HCT116 (cell line): ENCODE data around the gene MED10. TPM values are rescaled to one million over a fixed set of nuclear protein-coding genes. Genes with fewer than 3 reads are reported as not detected.

Experiments
- ATAC-seq: fragments of 200-7000 bp; cut with Tn5 transposase; 2 replicates; pipeline ENCODE4 v1.9.1; 2020; ENCODE audit warnings: mild to moderate bottlenecking, moderate library complexity
- BruUV-seq: library from RNA; stranded (reverse); fragments of 400-500 nt; replicated peaks from 2 replicates; lab custom pipeline; 2021; lab: Mats Ljungman, UMichigan
- CTCF ChIA-PET: fragments of 300-600 bp; sonication (Branson Sonifier 250); formaldehyde crosslinking; loops from one replicate; lab custom pipeline; 2021; ENCODE audit warnings: antibody characterized with exemption; lab: Charles Lee
- POLR2A ChIA-PET: fragments of 300-600, 350-600 bp; sonication (Branson Sonifier 250); formaldehyde crosslinking; loops from one replicate; lab custom pipeline; 2021; ENCODE audit warnings: antibody characterized with exemption; lab: Charles Lee
- RAD21 ChIA-PET, 2 experiments: fragments of 300-600 bp; sonication (Branson Sonifier 250); formaldehyde crosslinking; loops; one replicate each; lab custom pipeline; 2023; ENCODE audit warnings: low total read pairs in 2 of 2; ENCODE audit not compliant: uncharacterized antibody in 2 of 2, unreplicated experiment in 2 of 2, low non-redundant PET in 1 of 2; lab: Charles Lee
- DNase-seq: peaks from one replicate; pipeline ENCODE4 v3.0.0-alpha.2; 2010; ENCODE audit warnings: low read depth, low spot score
- H2AFZ ChIP-seq: fragments of 200-600 bp; shearing (Covaris generic), sonication (generic); 2 replicates; pipeline ENCODE4 v1.6.1; 2017; ENCODE audit warnings: low read depth, mixed run types, mixed read lengths, antibody characterized with exemption, low read length; ENCODE audit not compliant: poor library complexity, severe bottlenecking
- H3K27ac ChIP-seq: 2 replicates; pipeline ENCODE4 v1.5.1; 2012; ENCODE audit warnings: low read depth, low read length
- H3K27me3 ChIP-seq: fragments of 200-600 bp; sonication (generic); 2 replicates; pipeline ENCODE4 v1.6.1; 2016; ENCODE audit warnings: mixed run types, low read length, mixed read lengths; ENCODE audit not compliant: insufficient read depth
- H3K36me3 ChIP-seq, 2 experiments: fragments of 200-500 bp in 1 of 2; fragments of 200-600 bp in 1 of 2; sonication (Bioruptor generic) in 1 of 2; sonication (generic) in 1 of 2; 2 replicates each; pipeline versions ENCODE4 v1.5.1 to v1.6.1; 2014 to 2016; ENCODE audit warnings: low read length in 2 of 2, inconsistent platforms in 1 of 2, mixed read lengths in 1 of 2, mixed run types in 1 of 2; ENCODE audit not compliant: insufficient read depth in 2 of 2, control insufficient read depth in 1 of 2
- H3K4me1 ChIP-seq, 2 experiments: fragments of 200-600 bp in 1 of 2; sonication (generic) in 1 of 2; 2 replicates each; pipeline versions ENCODE4 v1.5.1 to v1.6.1; 2012 to 2017; ENCODE audit warnings: low read length in 2 of 2, inconsistent platforms in 1 of 2, mild to moderate bottlenecking in 1 of 2, mixed read lengths in 1 of 2, mixed run types in 1 of 2, moderate library complexity in 1 of 2; ENCODE audit not compliant: insufficient read depth in 2 of 2, control insufficient read depth in 1 of 2
- H3K4me2 ChIP-seq: fragments of 200-600 bp; sonication (generic); 2 replicates; pipeline ENCODE4 v1.6.1; 2017; ENCODE audit warnings: mixed run types, low read length, mixed read lengths
- H3K4me3 ChIP-seq, 2 experiments: fragments of 200-600 bp in 1 of 2; sonication (generic) in 1 of 2; replicated peaks in 1 of 2; 2 replicates each; pipeline ENCODE4 v1.5.1; 2011 to 2016; ENCODE audit warnings: low read length in 2 of 2, control low read depth in 1 of 2, low read depth in 1 of 2, mild to moderate bottlenecking in 1 of 2, mixed read lengths in 1 of 2, mixed run types in 1 of 2
- H3K79me2 ChIP-seq: fragments of 200-600 bp; sonication (generic); 2 replicates; pipeline ENCODE4 v1.6.1; 2017; ENCODE audit warnings: mild to moderate bottlenecking, mixed run types, low read length, moderate library complexity, mixed read lengths; ENCODE audit not compliant: insufficient read depth
- H3K9ac ChIP-seq: fragments of 200-600 bp; sonication (generic); 2 replicates; pipeline ENCODE4 v1.6.1; 2016; ENCODE audit warnings: low read length, mixed read lengths
- H3K9me2 ChIP-seq: fragments of 200-600 bp; sonication (generic), shearing (Covaris generic); 2 replicates; pipeline ENCODE4 v1.6.1; 2017; ENCODE audit warnings: mixed run types, mild to moderate bottlenecking, moderate library complexity; ENCODE audit not compliant: insufficient read depth
- H3K9me3 ChIP-seq, 2 experiments: fragments of 200-500 bp in 1 of 2; fragments of 200-600 bp in 1 of 2; sonication (Bioruptor generic) in 1 of 2; sonication (generic) in 1 of 2; 2 replicates each; pipeline ENCODE4 v1.6.1; 2014 to 2017; ENCODE audit warnings: low read length in 2 of 2, mixed read lengths in 2 of 2, inconsistent platforms in 1 of 2, low read depth in 1 of 2, mild to moderate bottlenecking in 1 of 2, mixed run types in 1 of 2, moderate library complexity in 1 of 2; ENCODE audit not compliant: control insufficient read depth in 1 of 2, insufficient read depth in 1 of 2
- H4K20me1 ChIP-seq: fragments of 200-600 bp; sonication (generic), shearing (Covaris generic); 2 replicates; pipeline ENCODE4 v1.6.1; 2017; ENCODE audit warnings: mixed run types, mild to moderate bottlenecking, moderate library complexity; ENCODE audit not compliant: insufficient read depth
- CEBPB ChIP-seq: IDR thresholded peaks from 2 replicates; pipeline ENCODE4 v1.6.1; 2012; ENCODE audit warnings: low read depth
- EGR1 ChIP-seq: IDR thresholded peaks from 2 replicates; pipeline ENCODE4 v1.6.1; 2012; ENCODE audit warnings: low read depth
- ELF1 ChIP-seq: IDR thresholded peaks from 2 replicates; pipeline ENCODE4 v1.6.1; 2012; ENCODE audit warnings: low read depth, borderline replicate concordance
- POLR2A ChIP-seq: IDR thresholded peaks from 2 replicates; pipeline ENCODE4 v1.7.0; 2011; ENCODE audit warnings: borderline replicate concordance; ENCODE audit not compliant: insufficient read depth, insufficient read length; ENCODE audit errors: extremely low read depth
- POLR2AphosphoS5 ChIP-seq: IDR thresholded peaks from 2 replicates; pipeline ENCODE4 v1.6.1; 2011; ENCODE audit warnings: mild to moderate bottlenecking, low read depth, low read length, moderate library complexity
- SP1 ChIP-seq: IDR thresholded peaks from 2 replicates; pipeline ENCODE4 v1.6.1; 2012; ENCODE audit warnings: low read depth
- intact Hi-C: fragments of 100-400 bp; cut with micrococcal nuclease; formaldehyde crosslinking; loops from 2 replicates; pipeline ENCODE4 v1.10.0; 2022
- total RNA-seq: library from RNA; stranded (reverse); gene quantifications from one replicate; pipeline ENCODE4 v1.2.1, GENCODE V29; 2021; ENCODE audit not compliant: unreplicated experiment
- TF ChIP-seq, protein P1 (sequence below), 3 experiments: fragments of 200-600 bp in 1 of 3; sonication (generic) in 1 of 3; IDR thresholded peaks in 2 of 3; conservative IDR thresholded peaks in 1 of 3; 2 replicates each; pipeline ENCODE4 v1.5.1; 2012 to 2017; ENCODE audit warnings: low read depth in 2 of 3, low read length in 2 of 3, antibody characterized with exemption in 1 of 3, borderline replicate concordance in 1 of 3, control low read depth in 1 of 3, mild to moderate bottlenecking in 1 of 3, mixed read lengths in 1 of 3, mixed run types in 1 of 3, moderate library complexity in 1 of 3; ENCODE audit not compliant: insufficient read depth in 1 of 3
- TF ChIP-seq, protein P2 (sequence below): IDR thresholded peaks from 2 replicates; pipeline ENCODE4 v1.6.1; 2012
- TF ChIP-seq, protein P3 (sequence below): IDR thresholded peaks from 2 replicates; pipeline ENCODE4 v1.6.1; 2012
- TF ChIP-seq, protein P4 (sequence below): IDR thresholded peaks from 2 replicates; pipeline ENCODE4 v1.6.1; 2011; ENCODE audit warnings: mild to moderate bottlenecking, low read length, moderate library complexity; ENCODE audit not compliant: insufficient replicate concordance; ENCODE audit errors: extremely low read depth

The MED10 gene
- total RNA-seq, 1 experiment from 2014 or later = 35.0 TPM

DNA sequence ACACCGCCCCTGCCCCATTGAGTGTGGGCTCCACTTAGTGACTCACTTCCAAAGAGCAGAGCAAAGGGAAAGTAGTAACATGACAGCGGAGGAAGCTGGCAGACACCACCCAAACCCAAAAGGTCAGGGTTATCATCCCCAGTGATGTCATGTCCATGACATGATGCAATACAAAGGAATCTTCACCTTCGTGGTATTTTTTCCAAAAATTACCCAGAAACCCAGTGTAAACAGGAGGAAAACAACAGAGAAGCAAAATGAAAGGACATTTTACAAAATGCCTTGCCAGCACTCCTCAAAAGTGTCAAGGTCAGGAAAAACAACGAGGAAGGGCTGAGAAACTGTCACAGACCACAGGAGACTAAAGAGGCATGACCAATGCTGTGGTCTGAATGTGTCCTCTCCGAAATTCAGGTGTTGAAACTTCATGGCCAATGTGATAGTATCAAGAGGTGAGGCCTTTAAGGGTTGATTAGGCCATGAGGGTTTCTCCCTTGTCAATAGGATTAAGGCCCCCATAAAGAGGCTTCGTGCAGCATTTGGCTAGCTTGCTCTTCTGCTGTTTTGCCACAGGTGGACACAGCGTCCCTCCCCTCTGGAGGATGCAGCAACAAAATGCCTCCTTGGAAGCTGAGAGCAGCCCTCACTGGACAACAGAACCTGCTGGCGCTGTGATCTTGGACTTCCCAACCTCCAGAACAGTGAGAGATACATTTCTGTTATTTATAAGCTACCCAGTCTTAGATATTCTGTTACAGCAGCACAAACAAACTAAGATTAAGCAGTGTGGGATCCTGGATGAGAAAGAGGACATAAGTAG lies 30.5 kb upstream of the MED10 start (continued):
- TF ChIP-seq, protein P1, sequence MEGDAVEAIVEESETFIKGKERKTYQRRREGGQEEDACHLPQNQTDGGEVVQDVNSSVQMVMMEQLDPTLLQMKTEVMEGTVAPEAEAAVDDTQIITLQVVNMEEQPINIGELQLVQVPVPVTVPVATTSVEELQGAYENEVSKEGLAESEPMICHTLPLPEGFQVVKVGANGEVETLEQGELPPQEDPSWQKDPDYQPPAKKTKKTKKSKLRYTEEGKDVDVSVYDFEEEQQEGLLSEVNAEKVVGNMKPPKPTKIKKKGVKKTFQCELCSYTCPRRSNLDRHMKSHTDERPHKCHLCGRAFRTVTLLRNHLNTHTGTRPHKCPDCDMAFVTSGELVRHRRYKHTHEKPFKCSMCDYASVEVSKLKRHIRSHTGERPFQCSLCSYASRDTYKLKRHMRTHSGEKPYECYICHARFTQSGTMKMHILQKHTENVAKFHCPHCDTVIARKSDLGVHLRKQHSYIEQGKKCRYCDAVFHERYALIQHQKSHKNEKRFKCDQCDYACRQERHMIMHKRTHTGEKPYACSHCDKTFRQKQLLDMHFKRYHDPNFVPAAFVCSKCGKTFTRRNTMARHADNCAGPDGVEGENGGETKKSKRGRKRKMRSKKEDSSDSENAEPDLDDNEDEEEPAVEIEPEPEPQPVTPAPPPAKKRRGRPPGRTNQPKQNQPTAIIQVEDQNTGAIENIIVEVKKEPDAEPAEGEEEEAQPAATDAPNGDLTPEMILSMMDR (IDR thresholded peaks at IDR 0.05 in 2 of 3, conservative IDR thresholded peaks at IDR 0.05 in 1 of 3; ENCODE audit: borderline replicate concordance in 1 of 3, insufficient read depth in 1 of 3, low read depth in 2 of 3, low read length in 2 of 3) = no peak
- no peak for TF ChIP-seq EGR1

DNA sequence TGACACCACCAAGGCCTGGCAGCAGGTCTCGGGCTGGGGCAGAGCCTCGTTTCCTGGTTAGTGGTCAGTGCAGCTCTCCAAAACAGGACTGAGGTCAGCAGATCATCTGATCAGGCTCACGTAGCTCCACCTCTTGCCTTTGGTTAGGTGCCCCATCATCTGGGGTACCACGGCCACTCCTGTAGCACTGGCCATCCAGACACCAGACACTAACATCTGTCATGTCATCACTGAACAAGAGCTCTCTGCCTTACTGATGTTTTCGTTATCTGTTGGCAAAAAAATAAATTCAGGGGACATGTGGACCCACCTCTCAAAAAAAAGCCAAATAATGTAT lies 29.9 kb upstream of the MED10 start:
- Histone ChIP-seq H4K20me1 (no peaks in the 10 kb centered on the region), H3K9ac (no peak overlapping the region), H3K36me3 (no peaks in the 10 kb centered on the region), H3K9me2 (no peaks in the 10 kb centered on the region), H3K79me2 (no peaks in the 10 kb centered on the region), H3K9me3 (no peaks in the 10 kb centered on the region), H3K27ac (no peak overlapping the region), H3K27me3 (peaks cover 39% of the 10 kb centered on the region), H3K4me1 (no peaks in the 10 kb centered on the region), H2AFZ (no peak overlapping the region), H3K4me3 (no peak overlapping the region), H3K4me2 (no peak overlapping the region)
- intact Hi-C loops = no loop called here
- DNase-seq (no peak), ATAC-seq (no peak)
- ChIA-PET POLR2A (no interaction called here), CTCF (no interaction called here), RAD21 (no interaction called here)
- BruUV-seq = no TSS peak
- TF ChIP-seq, protein P2, sequence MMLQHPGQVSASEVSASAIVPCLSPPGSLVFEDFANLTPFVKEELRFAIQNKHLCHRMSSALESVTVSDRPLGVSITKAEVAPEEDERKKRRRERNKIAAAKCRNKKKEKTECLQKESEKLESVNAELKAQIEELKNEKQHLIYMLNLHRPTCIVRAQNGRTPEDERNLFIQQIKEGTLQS = no peak
- no peak for TF ChIP-seq POLR2AphosphoS5
- TF ChIP-seq ELF1 = no peak
- no peak for TF ChIP-seq SP1
- TF ChIP-seq CEBPB = no peak
- TF ChIP-seq, protein P3, sequence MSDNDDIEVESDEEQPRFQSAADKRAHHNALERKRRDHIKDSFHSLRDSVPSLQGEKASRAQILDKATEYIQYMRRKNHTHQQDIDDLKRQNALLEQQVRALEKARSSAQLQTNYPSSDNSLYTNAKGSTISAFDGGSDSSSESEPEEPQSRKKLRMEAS = no peak
- TF ChIP-seq POLR2A = no peak
- TF ChIP-seq, protein P4, sequence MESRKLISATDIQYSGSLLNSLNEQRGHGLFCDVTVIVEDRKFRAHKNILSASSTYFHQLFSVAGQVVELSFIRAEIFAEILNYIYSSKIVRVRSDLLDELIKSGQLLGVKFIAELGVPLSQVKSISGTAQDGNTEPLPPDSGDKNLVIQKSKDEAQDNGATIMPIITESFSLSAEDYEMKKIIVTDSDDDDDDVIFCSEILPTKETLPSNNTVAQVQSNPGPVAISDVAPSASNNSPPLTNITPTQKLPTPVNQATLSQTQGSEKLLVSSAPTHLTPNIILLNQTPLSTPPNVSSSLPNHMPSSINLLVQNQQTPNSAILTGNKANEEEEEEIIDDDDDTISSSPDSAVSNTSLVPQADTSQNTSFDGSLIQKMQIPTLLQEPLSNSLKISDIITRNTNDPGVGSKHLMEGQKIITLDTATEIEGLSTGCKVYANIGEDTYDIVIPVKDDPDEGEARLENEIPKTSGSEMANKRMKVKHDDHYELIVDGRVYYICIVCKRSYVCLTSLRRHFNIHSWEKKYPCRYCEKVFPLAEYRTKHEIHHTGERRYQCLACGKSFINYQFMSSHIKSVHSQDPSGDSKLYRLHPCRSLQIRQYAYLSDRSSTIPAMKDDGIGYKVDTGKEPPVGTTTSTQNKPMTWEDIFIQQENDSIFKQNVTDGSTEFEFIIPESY = no peak
